Activated CD4-positive, CD25-positive, alpha-beta regulatory T cell treated with anti-CD3 and anti-CD28 coated beads, Interleukin-2, amount 50 U/mL, for 16 hours (primary cell): ENCODE measurements around the gene SPTBN1.
"Not testable (repeated sequence)": the region's sequence is repeated elsewhere in the genome, so short reads cannot be mapped to it uniquely, and the experiment has no call there.

Experiments
- DNase-seq: peaks from one replicate; pipeline ENCODE4 v3.0.0-alpha.2; 2020; ENCODE audit warnings: low read depth, low spot score

Gene SPTBN1

DNA sequence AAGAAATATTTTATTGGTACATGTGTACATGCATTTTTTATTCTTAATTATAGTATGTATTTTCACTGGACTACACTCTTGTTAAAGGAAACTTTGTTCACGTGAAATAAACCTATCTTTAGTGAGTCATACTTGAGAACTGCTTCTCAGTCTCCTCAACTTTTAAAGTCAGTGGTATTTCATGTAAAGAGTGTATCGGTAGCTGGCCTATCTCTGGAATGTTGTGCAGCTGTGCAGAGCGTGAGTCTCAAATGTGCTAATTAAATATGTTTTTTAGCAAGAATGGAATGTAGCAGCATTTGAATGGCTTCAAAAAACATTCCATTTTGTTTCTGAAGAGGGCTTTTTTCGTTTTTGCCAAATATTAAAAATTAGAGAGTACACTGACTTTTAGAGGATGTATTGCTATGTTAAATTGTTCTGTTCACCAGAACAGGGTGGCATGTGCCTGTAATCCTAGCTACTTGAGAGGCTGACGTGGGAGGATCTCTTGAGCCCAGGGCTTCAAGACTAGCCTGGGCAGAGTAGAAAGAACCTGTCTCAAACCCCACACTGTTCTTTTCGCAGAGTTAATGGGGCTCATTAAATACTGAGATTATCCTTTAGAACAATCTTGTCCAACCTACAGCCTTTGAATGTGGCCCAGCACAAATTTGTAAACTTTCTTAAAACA, 14.3 kb downstream of the SPTBN1 start:
- DNase-seq: no peak

DNA sequence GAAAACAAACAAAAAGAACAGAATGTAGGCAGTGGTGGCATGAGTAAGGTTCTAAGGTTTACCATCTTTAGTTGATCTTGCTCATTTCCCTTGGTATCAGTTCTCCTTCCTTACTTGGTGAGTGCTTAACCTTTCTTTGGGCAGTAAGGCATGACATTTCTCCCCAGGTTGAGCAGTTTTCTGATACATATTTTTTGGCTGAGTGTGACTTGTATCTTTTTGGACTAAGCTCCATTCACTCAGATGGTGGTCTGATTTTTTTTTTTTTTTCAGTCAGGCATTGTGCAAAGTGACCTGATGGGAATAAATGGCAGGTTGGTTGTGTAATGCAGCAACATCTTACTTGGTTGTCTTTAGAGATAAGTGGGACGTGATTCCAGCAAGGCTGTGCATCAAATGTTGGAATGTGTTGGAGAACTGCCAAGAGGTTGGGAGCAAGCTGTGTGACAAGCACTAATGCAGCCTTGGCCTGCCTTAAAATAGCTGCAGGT, 15.1 kb downstream of the SPTBN1 start:
- DNase-seq: no peak

GRCh38 chr2:54473851-54474250, 17.7 kb downstream of the SPTBN1 start:
- no peak for DNase-seq

DNA sequence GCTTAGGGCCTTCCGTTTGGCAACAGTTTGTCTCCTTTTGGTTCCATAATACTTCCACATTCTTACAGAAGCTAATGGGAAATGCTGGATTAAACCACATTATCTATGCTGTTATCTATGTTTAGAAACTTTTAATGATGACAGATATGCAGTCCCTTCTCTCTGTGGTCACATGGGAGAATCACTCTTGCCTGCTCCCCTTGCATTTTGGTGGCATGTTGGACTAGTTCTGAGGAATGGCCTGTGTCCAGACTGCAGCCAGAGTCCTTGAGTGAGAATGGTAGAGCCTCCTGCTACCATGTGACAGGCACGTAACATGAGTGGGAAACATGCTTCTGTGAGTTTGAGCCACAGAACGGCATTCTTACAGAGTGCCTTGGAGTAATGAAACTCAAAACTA, 19.2 kb downstream of the SPTBN1 start:
- no peak for DNase-seq

DNA sequence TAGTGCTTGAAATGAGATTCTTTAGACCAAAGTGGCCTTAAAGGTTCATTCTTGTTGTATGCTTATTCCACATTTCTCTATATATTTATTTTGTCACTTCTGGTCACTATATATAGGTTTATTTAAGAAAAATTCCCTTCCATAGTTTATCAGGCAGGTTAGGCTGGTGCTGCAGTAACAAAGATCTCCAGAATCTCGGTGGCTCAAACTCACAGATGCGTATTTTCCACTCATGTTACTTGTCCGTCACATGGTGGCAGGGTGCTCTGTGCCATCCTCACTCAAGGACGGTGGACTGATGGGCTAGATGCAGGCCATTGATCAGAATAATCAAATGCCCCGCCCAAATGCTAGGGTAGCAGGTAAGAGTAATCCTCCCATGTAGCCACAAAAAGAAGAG, 19.8 kb downstream of the SPTBN1 start:
- no peak for DNase-seq

- no peak for DNase-seq
These were observed 20.7 kb downstream of the SPTBN1 start for GRCh38 chr2:54476852-54477251.

- no peak for DNase-seq
These were observed 21.8 kb downstream of the SPTBN1 start for GRCh38 chr2:54477896-54478295.

DNA sequence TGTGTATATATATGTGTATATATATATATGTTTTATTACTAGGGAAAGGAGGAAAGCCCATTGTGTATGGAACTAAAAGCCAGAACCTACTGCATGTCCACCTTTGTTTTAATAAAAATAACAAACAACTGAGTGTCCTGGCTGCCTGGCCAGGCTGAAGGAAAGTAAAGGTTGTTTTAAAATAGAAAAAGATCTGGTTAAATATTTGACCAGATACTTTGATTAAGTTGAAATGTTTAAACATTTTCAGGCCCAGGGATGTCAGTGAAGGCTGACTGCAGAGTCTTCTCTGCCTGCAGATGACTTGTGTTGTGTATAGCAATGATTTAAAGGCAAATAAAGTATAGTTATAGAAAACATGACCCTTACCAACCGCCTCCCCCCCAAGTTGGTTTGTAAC, 22.8 kb downstream of the SPTBN1 start:
- DNase-seq: no peak

DNA sequence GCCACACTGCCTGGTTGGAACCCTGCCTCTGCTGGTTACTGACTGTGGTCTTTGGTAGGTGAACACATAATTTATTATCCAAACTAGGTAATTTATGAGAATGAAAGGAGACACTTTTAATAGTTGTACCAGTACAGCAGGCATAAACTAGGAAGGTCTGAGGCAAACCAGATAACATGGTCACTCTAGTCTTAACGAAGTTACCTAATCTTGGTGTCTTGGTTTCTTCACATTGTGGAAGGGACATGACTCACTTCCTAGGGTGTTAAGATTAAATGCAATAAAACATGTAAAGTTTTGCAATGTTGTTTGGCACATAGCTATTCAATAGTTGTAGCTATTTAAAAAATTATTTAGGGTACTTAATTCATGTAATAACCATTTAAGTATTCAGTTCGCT, 23.3 kb downstream of the SPTBN1 start:
- no peak for DNase-seq

DNA sequence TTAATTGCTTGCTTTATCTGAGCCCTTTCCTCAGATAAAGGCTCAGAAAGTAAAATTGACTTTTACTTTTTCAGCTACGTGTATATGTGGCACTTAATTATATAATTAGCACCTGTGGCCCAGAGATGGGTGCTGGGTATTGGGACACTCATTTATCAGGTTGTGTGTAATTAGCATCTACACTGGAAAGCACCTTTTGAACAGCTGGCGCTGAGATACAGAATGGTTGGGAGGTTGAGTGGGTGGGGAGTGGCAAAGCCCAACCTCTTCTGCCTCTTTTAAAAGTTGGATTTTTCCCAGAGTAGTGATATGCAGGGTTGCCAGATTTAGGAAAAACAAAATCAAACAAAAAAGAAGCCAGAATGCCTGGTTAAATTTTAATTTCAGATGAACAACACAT, 23.9 kb downstream of the SPTBN1 start:
- no peak for DNase-seq

DNA sequence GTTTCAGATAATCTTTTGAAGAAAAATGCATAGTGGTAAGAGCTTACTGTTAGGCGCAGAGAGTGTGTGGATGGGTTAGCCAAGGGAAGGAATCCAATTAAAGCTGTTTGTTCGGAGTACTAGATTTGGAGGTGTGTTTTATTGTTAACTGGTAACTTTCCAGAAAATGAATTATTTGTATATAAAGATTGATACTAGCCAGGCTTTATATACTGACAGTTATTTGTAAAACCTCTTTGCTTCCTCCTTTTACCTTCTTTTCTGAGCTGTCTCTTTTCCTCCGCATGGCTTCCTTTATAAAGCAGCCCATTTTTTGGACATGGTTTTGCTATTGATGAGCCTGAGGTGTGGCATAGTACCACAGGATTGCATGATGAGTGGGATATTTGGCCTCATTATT, 25.6 kb downstream of the SPTBN1 start:
- DNase-seq: no peak

DNA sequence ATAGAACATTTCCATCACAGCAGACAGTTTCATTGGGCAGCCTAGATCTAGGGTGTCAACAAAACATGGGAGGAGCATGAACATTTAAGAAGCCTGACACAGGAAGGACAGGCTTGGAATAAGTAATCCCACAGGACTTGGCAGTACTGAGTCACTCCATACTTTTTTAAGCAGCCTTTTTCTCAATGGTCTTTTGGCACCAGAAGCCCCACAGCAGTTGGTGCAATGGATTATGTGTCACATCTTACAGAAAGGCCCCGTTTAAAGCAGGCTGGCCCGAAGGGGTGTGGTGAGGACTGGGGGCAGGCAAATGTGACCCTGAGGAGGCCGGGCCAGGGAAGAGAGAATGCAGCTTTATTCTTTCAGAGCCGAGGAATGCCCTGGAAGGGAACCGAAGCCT, 26.6 kb downstream of the SPTBN1 start:
- DNase-seq: no peak

- no peak for DNase-seq
These were observed 27.3 kb downstream of the SPTBN1 start for GRCh38 chr2:54483426-54483825.

- not testable (repeated sequence) for DNase-seq
These were observed 29.6 kb downstream of the SPTBN1 start for GRCh38 chr2:54485756-54486155.

DNA sequence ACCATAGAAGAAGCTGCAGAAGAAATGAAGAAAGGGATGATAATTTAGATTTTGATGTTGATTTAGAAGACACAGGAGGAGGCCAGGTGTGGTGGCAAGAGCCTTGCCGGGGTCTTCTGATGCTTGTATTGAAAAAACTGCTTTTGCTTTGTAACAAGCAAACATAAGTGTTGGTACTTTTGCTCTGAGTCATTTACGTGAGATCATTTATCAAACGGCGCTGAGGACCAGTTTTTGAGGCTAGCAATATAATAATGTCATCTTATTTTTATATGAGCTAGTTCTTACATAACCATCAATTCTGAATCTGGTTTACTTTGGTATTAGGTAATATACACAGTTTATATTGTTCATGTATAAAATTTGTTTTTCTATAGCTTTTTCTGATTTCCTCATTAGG, 30.6 kb downstream of the SPTBN1 start:
- DNase-seq: no peak

GRCh38 chr2:54490863-54491262, 34.7 kb downstream of the SPTBN1 start:
- no peak for DNase-seq

- no peak for DNase-seq
These were observed 36.2 kb downstream of the SPTBN1 start for GRCh38 chr2:54492335-54492734.

DNA sequence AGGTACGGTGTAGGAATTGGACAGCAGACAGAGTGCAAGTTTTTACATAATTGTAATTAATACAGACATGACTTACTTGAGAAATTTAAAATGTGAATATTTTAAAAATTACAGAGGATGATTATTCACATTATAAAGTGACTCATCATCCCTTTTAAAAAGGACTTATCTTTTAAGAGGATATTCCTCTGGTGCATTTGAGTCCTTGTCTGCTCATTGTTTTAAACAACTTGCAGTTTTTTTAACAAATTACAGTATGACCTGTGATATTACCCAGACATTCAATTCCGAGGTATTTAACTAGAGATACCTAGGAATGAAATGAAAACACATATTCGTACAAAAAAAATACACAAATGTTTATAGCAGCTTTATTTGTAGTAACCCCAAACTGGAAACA, 38.0 kb downstream of the SPTBN1 start:
- no peak for DNase-seq

- DNase-seq: no peak
These were observed 40.8 kb downstream of the SPTBN1 start for GRCh38 chr2:54496920-54497319.

DNA sequence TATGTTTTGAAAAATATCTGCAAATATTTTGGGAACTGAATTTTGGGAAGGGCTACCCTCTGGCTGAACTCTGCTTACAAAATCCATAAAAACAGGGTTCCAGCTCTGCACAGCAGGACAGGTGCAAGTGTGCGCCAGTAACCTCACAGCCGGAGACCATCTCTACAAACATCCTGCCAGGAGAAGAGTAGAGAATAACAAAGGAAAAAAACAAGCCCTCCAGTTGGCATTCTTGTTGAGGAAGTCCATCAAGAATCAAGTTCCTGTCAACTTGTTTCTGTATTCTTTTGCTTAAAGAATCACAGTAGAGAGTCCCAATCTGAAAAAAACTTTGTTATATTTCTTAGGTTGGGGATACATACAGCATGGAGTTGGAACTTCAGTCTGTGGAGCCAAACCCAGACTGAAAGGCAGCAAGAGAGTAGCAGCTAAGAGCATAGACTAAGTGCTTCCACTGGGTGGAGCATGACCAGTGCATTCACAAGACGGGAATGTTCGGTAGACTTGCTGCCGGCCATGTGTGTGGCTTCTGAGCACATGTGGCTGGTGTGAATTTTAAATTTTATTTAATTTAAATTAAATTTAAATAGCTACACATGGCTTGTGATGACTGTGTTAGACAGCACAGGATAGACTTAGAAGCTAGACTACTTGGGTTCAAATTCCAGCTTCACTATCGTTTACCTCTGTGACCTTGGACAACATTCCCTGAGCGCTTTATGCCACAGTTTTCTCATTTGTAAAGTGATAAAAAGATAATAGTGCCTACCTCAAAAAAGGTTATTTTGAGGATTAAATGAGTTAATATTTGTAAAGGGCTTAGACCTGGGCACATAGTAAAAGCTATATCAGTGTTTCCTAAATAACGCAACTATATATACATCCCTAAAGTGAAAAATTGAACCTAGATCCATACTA, 41.9 kb downstream of the SPTBN1 start:
- no peak for DNase-seq

GRCh38 chr2:54499661-54500060, 43.5 kb downstream of the SPTBN1 start:
- DNase-seq: no peak

- no peak for DNase-seq
These were observed 44.5 kb downstream of the SPTBN1 start for GRCh38 chr2:54500404-54501205.
